ENCODE results near the gene R3HCC1L.

DNA sequence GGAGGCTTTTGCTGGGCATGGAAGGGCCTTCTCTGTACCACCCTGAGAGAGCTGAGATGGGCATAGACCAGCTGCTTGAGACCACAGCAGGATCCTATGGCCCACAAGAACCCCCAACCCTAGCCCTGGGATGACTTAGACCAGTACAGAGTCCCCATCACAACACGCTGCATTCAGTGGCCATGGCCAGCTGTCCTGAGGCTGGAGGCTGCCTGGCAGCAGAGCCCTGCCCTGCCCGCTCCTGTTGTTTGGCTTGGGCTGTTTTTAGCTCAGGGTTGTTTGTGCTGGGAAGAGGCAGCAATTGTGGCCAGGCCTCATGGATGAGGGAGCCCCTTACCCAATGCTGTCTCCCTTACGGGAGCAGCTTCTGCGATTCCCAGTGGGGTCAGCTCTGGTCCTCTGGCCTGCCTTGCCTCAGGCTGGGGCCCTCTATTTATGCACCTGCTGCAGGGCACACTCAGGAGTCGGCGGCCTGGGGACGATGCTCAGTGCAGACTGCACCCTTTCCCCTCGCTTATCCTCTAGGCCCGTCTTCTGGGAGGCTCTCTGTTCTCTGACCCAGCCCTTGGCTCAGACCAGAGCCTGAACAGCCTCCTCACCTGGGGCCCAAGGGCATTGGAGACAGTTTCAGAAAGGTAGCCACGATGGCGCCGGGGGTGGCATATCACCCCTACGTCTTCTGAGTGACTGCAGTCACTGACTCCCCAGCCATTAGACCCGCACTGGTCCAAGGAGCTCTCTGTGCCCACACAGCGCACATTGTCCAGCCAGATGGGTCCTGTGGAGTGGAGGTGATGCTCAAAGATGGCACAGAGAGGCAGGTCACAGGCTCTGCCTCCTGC lies 127.2 kb downstream of the R3HCC1L start:
- TF ChIP-seq POLR2A (IDR thresholded peaks at IDR 0.05; ENCODE audit: low read depth, low read length) (no peak), TAF1 (IDR thresholded peaks at IDR 0.05; ENCODE audit: low read depth, low read length) (no peak), POLR2AphosphoS5 (IDR thresholded peaks at IDR 0.05; ENCODE audit: low read depth, low read length) (no peak), PAX5 (IDR thresholded peaks at IDR 0.05; ENCODE audit: insufficient read depth, low read length, severe bottlenecking) (no peak), SPI1 (IDR thresholded peaks at IDR 0.05; ENCODE audit: low read depth, low read length) (no peak)

All from GM12891 (cell line).